ENCODE data around the gene NCOA1. TPM values are rescaled to one million over a fixed set of nuclear protein-coding genes. Genes with fewer than 3 reads are reported as not detected.

NCOA1 gene
- total and polyA plus RNA-seq, 7 donors: 12.8 to 78.1 (median 44.2) TPM

DNA sequence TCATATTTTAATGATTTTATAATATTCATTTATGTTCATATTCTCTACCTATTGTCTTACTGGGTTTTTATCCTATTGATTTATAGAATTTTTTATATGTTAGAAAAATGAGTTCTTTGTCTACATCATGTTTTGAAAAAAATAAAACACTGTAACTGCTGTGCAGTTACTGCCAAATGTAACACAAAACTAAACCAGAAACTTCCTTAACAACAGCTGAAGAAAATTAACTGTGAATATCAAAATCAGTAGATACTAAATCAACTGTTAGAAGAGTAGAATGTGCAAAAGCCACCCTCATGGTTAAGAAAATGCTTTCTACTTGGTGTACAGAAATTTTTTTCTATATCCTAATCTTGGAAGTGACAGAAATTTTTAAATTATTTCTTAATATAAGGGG, 232.6 kb downstream of the NCOA1 start:
- no peak overlapping the region for H3K27ac ChIP-seq
- intact Hi-C loops (cut with DNase I): loop anchor here (5.0 to 10.0 kb wide), 2 partner anchors 226 to 299 kb away; no protein-coding TSS in a partner anchor
- H3K4me3 ChIP-seq: no peak overlapping the region
- peaks cover 40% of the 10 kb centered on the region for H3K4me1 ChIP-seq
- H3K36me3 ChIP-seq (ENCODE audit: insufficient read depth in 1 of 2, low read depth in 1 of 2): peaks cover 0 to 23% of the 10 kb centered on the region in 2 donors
- H3K9me3 ChIP-seq: no peaks in the 10 kb centered on the region
- ATAC-seq (no peak), DNase-seq (no peak)
- TF ChIP-seq, protein P1, sequence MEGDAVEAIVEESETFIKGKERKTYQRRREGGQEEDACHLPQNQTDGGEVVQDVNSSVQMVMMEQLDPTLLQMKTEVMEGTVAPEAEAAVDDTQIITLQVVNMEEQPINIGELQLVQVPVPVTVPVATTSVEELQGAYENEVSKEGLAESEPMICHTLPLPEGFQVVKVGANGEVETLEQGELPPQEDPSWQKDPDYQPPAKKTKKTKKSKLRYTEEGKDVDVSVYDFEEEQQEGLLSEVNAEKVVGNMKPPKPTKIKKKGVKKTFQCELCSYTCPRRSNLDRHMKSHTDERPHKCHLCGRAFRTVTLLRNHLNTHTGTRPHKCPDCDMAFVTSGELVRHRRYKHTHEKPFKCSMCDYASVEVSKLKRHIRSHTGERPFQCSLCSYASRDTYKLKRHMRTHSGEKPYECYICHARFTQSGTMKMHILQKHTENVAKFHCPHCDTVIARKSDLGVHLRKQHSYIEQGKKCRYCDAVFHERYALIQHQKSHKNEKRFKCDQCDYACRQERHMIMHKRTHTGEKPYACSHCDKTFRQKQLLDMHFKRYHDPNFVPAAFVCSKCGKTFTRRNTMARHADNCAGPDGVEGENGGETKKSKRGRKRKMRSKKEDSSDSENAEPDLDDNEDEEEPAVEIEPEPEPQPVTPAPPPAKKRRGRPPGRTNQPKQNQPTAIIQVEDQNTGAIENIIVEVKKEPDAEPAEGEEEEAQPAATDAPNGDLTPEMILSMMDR (IDR thresholded peaks at IDR 0.05): no peak
- no peaks in the 10 kb centered on the region for H3K27me3 ChIP-seq (ENCODE audit: insufficient read depth in 3 of 3, low read length in 2 of 3)

DNA sequence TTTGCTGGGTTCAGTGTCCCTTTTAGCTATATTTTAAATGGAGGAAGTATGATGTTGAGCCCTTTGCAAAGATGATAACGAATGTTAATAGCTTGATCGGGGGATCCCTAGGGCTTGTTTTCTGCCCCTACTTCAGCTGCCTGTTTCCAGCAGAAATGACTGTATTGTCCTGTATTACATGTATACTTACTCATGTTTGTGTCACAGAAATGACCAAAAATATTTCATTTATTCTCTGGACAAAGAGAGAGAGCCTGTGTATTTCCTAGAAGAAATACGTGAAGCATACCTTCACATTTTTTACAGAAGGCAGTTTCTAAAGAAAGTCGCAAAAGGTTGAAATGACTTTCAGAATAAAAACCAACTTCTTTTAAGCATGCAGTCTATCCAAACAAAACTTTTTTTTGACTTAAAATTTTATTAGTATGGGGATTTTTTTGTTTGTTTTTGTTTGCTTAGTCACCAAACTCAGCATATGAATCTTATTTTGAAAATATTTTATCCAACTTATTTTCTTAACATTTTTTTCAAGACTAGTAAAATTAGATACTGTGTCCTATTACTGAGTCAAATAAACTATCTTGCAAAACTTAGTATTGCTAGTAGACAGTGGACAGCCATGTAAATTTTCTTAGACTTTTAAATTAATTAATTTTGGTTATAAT, 233.2 kb downstream of the NCOA1 start:
- TF ChIP-seq, protein P1 (IDR thresholded peaks at IDR 0.05): no peak
- 71 to 76% (median 72%) methylated on average over 4 of the region's 4 CpGs for WGBS, 3 donors
- Histone ChIP-seq H3K4me3 (no peak overlapping the region), H3K4me1 (peaks cover 40% of the 10 kb centered on the region), H3K27me3 (ENCODE audit: insufficient read depth in 3 of 3, low read length in 2 of 3) (no peaks in the 10 kb centered on the region), H3K9me3 (no peaks in the 10 kb centered on the region), H3K27ac (no peak overlapping the region), H3K36me3 (ENCODE audit: insufficient read depth in 1 of 2, low read depth in 1 of 2) (peaks cover 0 to 28% of the 10 kb centered on the region in 2 donors)
- DNase-seq: no peak
- no peak for ATAC-seq
- intact Hi-C loops (cut with DNase I): loop anchor here (5.0 to 10.0 kb wide), 2 partner anchors 227 to 299 kb away; no protein-coding TSS in a partner anchor

- TF ChIP-seq, protein P1 (IDR thresholded peaks at IDR 0.05): no peak
These were observed 234.9 kb downstream of the NCOA1 start for GRCh38 chr2:24725956-24726355.

GRCh38 chr2:24730481-24730880, 239.4 kb downstream of the NCOA1 start:
- H3K9me3 ChIP-seq: no peaks in the 10 kb centered on the region
- WGBS, 3 donors: 94 to 96% (median 96%) methylated on average over 6 to 7 of the region's 7 CpGs
- no peaks in the 10 kb centered on the region for H3K27me3 ChIP-seq (ENCODE audit: insufficient read depth in 3 of 3, low read length in 2 of 3)
- no peak overlapping the region for H3K27ac ChIP-seq
- no peaks in the 10 kb centered on the region for H3K4me1 ChIP-seq
- no peak overlapping the region for H3K4me3 ChIP-seq
- DNase-seq: no peak
- TF ChIP-seq, protein P1 (IDR thresholded peaks at IDR 0.05): no peak
- intact Hi-C loops (cut with DNase I): no loop called here
- ATAC-seq: no peak
- peaks cover 0 to 69% of the 10 kb centered on the region in 2 donors for H3K36me3 ChIP-seq (ENCODE audit: insufficient read depth in 1 of 2, low read depth in 1 of 2)

More at GRCh38 chr2:24725956-24726355, 234.9 kb downstream of the NCOA1 start:
- Histone ChIP-seq H3K27ac (no peak overlapping the region), H3K27me3 (ENCODE audit: insufficient read depth in 3 of 3, low read length in 2 of 3) (no peaks in the 10 kb centered on the region), H3K4me1 (peaks cover 35% of the 10 kb centered on the region), H3K36me3 (ENCODE audit: insufficient read depth in 1 of 2, low read depth in 1 of 2) (peaks cover 0 to 46% of the 10 kb centered on the region in 2 donors), H3K4me3 (no peak overlapping the region), H3K9me3 (no peaks in the 10 kb centered on the region)
- DNase-seq: no peak
- no peak for ATAC-seq
- intact Hi-C loops (cut with DNase I): loop anchor here in 1 of 2 donors (10.0 kb wide), 1 partner anchor 301 kb away; no protein-coding TSS in a partner anchor
- WGBS, 3 donors: 77 to 81% (median 80%) methylated on average over 3 of the region's 3 CpGs

DNA sequence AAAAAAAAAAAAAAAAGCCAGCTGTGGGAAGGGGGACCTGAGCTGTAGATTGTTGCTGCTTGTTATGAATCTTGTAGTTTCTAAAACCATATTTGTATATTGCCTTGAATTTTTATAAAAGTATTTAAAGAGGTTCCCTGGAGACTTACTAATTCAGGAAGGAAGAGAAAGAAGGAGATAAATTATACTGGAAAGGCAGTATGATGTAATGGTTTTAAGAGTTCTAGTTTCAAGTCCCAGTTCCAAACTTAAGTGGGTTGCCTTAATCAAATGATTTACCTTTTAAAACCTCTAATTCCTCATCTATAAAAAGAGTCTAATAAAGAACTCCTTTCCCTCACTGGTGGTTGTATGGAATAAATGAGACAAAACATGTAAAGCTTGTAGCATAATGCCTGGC, 240.0 kb downstream of the NCOA1 start:
- no peaks in the 10 kb centered on the region for H3K4me1 ChIP-seq
- H3K36me3 ChIP-seq (ENCODE audit: insufficient read depth in 1 of 2, low read depth in 1 of 2): peaks cover 0 to 72% of the 10 kb centered on the region in 2 donors
- ATAC-seq (no peak), DNase-seq (no peak)
- H3K27me3 ChIP-seq (ENCODE audit: insufficient read depth in 3 of 3, low read length in 2 of 3): no peaks in the 10 kb centered on the region
- no peaks in the 10 kb centered on the region for H3K9me3 ChIP-seq
- intact Hi-C loops (cut with DNase I): no loop called here
- no peak overlapping the region for H3K4me3 ChIP-seq
- TF ChIP-seq, protein P1 (IDR thresholded peaks at IDR 0.05): no peak
- H3K27ac ChIP-seq: no peak overlapping the region
